ENCODE measurements around the gene CLEC18B. TPM values are rescaled to one million over a fixed set of nuclear protein-coding genes. Genes with fewer than 3 reads are reported as not detected.
"Not testable (repeated sequence)": the region's sequence is repeated elsewhere in the genome, so short reads cannot be mapped to it uniquely, and the experiment has no call there.

Gene CLEC18B
- total RNA-seq, 1 experiment from 2014 or later, result 2.1 TPM

- H3K79me2 ChIP-seq (ENCODE audit: insufficient read depth, low read length), result peaks cover 42% of the 10 kb centered on the region
- H3K4me1 ChIP-seq (ENCODE audit: control insufficient read depth in 1 of 2, insufficient read depth in 2 of 2, low read length in 2 of 2); H3K9me3 ChIP-seq (ENCODE audit: control insufficient read depth in 1 of 2, insufficient read depth in 1 of 2, low read depth in 1 of 2, low read length in 2 of 2); POLR2A ChIA-PET; CTCF ChIA-PET; H2AFZ ChIP-seq (ENCODE audit: low read depth, low read length, poor library complexity, severe bottlenecking); RAD21 ChIA-PET (ENCODE audit: low non-redundant PET in 1 of 2, low total read pairs in 2 of 2, uncharacterized antibody in 2 of 2, unreplicated experiment in 2 of 2); H4K20me1 ChIP-seq (ENCODE audit: insufficient read depth); intact Hi-C loops (cut with micrococcal nuclease); H3K36me3 ChIP-seq (ENCODE audit: control insufficient read depth in 1 of 2, insufficient read depth in 2 of 2, low read length in 2 of 2); H3K27me3 ChIP-seq (ENCODE audit: insufficient read depth, low read length); DNase-seq (ENCODE audit: low read depth, low spot score); H3K9me2 ChIP-seq (ENCODE audit: insufficient read depth): not testable (repeated sequence)
- peak; percentile 70 for ATAC-seq
- H3K9ac ChIP-seq (ENCODE audit: low read length), result peak overlapping the region; percentile 87
- peak overlapping the region; percentile 83 to 88 for H3K4me3 ChIP-seq (replicated peaks in 1 of 2; ENCODE audit: low read depth in 1 of 2, low read length in 2 of 2)
- H3K27ac ChIP-seq (ENCODE audit: low read depth, low read length), result peak overlapping the region; percentile 74
- H3K4me2 ChIP-seq (ENCODE audit: low read length), result peak overlapping the region; percentile 85
- TSS peak; percentile 57 for BruUV-seq (replicated peaks)
- peak; percentile 36; the same call in 1 of the 2 replicates for TF ChIP-seq ZFX (IDR thresholded peaks at IDR 0.05)
Observed at GRCh38 chr16:74367469-74368001, 53.7 kb downstream of the CLEC18B start.

GRCh38 chr16:74361646-74362610, 59.4 kb downstream of the CLEC18B start:
- H3K4me1 ChIP-seq (ENCODE audit: control insufficient read depth in 1 of 2, insufficient read depth in 2 of 2, low read length in 2 of 2); H3K9me2 ChIP-seq (ENCODE audit: insufficient read depth); H3K27ac ChIP-seq (ENCODE audit: low read depth, low read length); RAD21 ChIA-PET (ENCODE audit: low non-redundant PET in 1 of 2, low total read pairs in 2 of 2, uncharacterized antibody in 2 of 2, unreplicated experiment in 2 of 2); POLR2A ChIA-PET; H4K20me1 ChIP-seq (ENCODE audit: insufficient read depth); H3K27me3 ChIP-seq (ENCODE audit: insufficient read depth, low read length); DNase-seq (ENCODE audit: low read depth, low spot score); H3K9me3 ChIP-seq (ENCODE audit: control insufficient read depth in 1 of 2, insufficient read depth in 1 of 2, low read depth in 1 of 2, low read length in 2 of 2); H3K36me3 ChIP-seq (ENCODE audit: control insufficient read depth in 1 of 2, insufficient read depth in 2 of 2, low read length in 2 of 2); CTCF ChIA-PET; H2AFZ ChIP-seq (ENCODE audit: low read depth, low read length, poor library complexity, severe bottlenecking); BruUV-seq (replicated peaks); H3K4me3 ChIP-seq (replicated peaks in 1 of 2; ENCODE audit: low read depth in 1 of 2, low read length in 2 of 2); H3K9ac ChIP-seq (ENCODE audit: low read length); H3K4me2 ChIP-seq (ENCODE audit: low read length); intact Hi-C loops (cut with micrococcal nuclease): not testable (repeated sequence)
- peak; percentile 34; the same call in 1 of the 2 replicates for ATAC-seq
- H3K79me2 ChIP-seq (ENCODE audit: insufficient read depth, low read length), result peaks cover 39% of the 10 kb centered on the region

Other genes with a start within 250 kb of the CLEC18B start
- 109 TPM for gene PSMD7, start 124.7 kb downstream of the CLEC18B start, total RNA-seq (2021; ENCODE audit: unreplicated experiment)
- gene NPIPB15, start 45.2 kb downstream of the CLEC18B start, total RNA-seq (2021; ENCODE audit: unreplicated experiment), result 3.6 TPM
- 237 TPM for gene GLG1, start 185.6 kb upstream of the CLEC18B start, total RNA-seq (2021; ENCODE audit: unreplicated experiment)
- gene RFWD3, start 245.4 kb upstream of the CLEC18B start, total RNA-seq (2021; ENCODE audit: unreplicated experiment), result 83.6 TPM

Measured in HCT116 (cell line).